ENCODE measurements around the gene SLMAP. TPM values are rescaled to one million over a fixed set of nuclear protein-coding genes. Genes with fewer than 3 reads are reported as not detected.
"Not testable (repeated sequence)": the region's sequence is repeated elsewhere in the genome, so short reads cannot be mapped to it uniquely, and the experiment has no call there.

Gene SLMAP
- total RNA-seq, 1 donor from 2014 or later, result 130 TPM

GRCh38 chr3:57826952-57827723, 71.0 kb downstream of the SLMAP start:
- DNase-seq (ENCODE audit: low read depth), result peak; percentile 76

GRCh38 chr3:57827757-57828156, 71.6 kb downstream of the SLMAP start:
- DNase-seq (ENCODE audit: low read depth), result no peak

- DNase-seq (ENCODE audit: low read depth), result no peak
Measured at GRCh38 chr3:57832486-57832885, 76.4 kb downstream of the SLMAP start.

GRCh38 chr3:57832900-57833313, 76.8 kb downstream of the SLMAP start:
- no peak for DNase-seq (ENCODE audit: low read depth)

- DNase-seq (ENCODE audit: low read depth), result no peak
Measured at GRCh38 chr3:57833763-57834162, 77.7 kb downstream of the SLMAP start.

GRCh38 chr3:57837686-57838085, 81.6 kb downstream of the SLMAP start:
- no peak for DNase-seq (ENCODE audit: low read depth)

- DNase-seq (ENCODE audit: low read depth), result no peak
Measured at GRCh38 chr3:57838627-57839026, 82.5 kb downstream of the SLMAP start.

- DNase-seq (ENCODE audit: low read depth), result no peak
Measured at GRCh38 chr3:57840473-57840872, 84.4 kb downstream of the SLMAP start.

GRCh38 chr3:57841818-57842217, 85.7 kb downstream of the SLMAP start:
- no peak for DNase-seq (ENCODE audit: low read depth)

- DNase-seq (ENCODE audit: low read depth), result no peak
Measured at GRCh38 chr3:57848177-57848738, 92.1 kb downstream of the SLMAP start.

GRCh38 chr3:57851304-57851703, 95.2 kb downstream of the SLMAP start:
- no peak for DNase-seq (ENCODE audit: low read depth)

- peak; percentile 64 for DNase-seq (ENCODE audit: low read depth)
Measured at GRCh38 chr3:57852896-57853295, 96.8 kb downstream of the SLMAP start.

- DNase-seq (ENCODE audit: low read depth), result peak; percentile 72
Measured at GRCh38 chr3:57855281-57855680, 99.2 kb downstream of the SLMAP start.

GRCh38 chr3:57855943-57856342, 99.8 kb downstream of the SLMAP start:
- DNase-seq (ENCODE audit: low read depth), result no peak

GRCh38 chr3:57856675-57857074, 100.6 kb downstream of the SLMAP start:
- DNase-seq (ENCODE audit: low read depth), result no peak

- DNase-seq (ENCODE audit: low read depth), result no peak
Measured at GRCh38 chr3:57862894-57863293, 106.8 kb downstream of the SLMAP start.

GRCh38 chr3:57863380-57863779, 107.3 kb downstream of the SLMAP start:
- no peak for DNase-seq (ENCODE audit: low read depth)

GRCh38 chr3:57864853-57865252, 108.7 kb downstream of the SLMAP start:
- peak; percentile 34 for DNase-seq (ENCODE audit: low read depth)

GRCh38 chr3:57869110-57869509, 113.0 kb downstream of the SLMAP start:
- not testable (repeated sequence) for DNase-seq (ENCODE audit: low read depth)

- DNase-seq (ENCODE audit: low read depth), result no peak
Measured at GRCh38 chr3:57872606-57873005, 116.5 kb downstream of the SLMAP start.

- no peak for DNase-seq (ENCODE audit: low read depth)
Measured at GRCh38 chr3:57876632-57877031, 120.5 kb downstream of the SLMAP start.

- no peak for DNase-seq (ENCODE audit: low read depth)
Measured at GRCh38 chr3:57877116-57877515, 121.0 kb downstream of the SLMAP start.

GRCh38 chr3:57884436-57884835, 128.3 kb downstream of the SLMAP start:
- DNase-seq (ENCODE audit: low read depth), result not testable (repeated sequence)

GRCh38 chr3:57889807-57890206, 133.7 kb downstream of the SLMAP start:
- DNase-seq (ENCODE audit: low read depth), result no peak
